ENCODE results near the gene CD80.

DNA sequence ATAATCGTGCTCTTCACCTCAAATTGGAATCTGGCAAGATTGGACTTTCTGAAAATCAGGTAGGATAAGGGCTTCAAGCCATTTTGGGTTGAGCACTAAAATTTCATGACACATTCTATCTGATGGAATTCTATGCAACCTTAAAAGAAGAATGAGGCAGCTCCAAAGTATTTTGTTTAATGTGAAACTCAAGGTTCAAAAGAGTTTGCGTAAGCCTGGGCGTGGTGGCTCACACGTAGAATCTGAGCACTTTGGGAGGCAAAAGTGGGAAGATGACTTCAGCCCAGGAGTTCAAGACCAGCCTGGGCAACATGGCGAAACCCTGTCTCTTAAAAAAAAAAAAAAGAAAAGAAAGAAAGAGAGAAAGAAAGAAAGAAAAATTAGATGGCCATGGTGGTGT, 34.7 kb upstream of the CD80 start:
- TF ChIP-seq YY1 (IDR thresholded peaks at IDR 0.05; ENCODE audit: insufficient read depth, insufficient read length) = no peak
- TF ChIP-seq ZNF274 (IDR thresholded peaks at IDR 0.05; ENCODE audit: low read depth, low read length) = no peak

All from NT2/D1 (cell line).